Lower lobe of right lung (tissue), 2 donors: ENCODE data around the gene SIAH3. TPM values are rescaled to one million over a fixed set of nuclear protein-coding genes. Genes with fewer than 3 reads are reported as not detected.

Experiments used
- ATAC-seq, 2 donors: fragments of 200-7000 bp; cut with Tn5 transposase; one replicate each; pipeline ENCODE4 v1.9.1; 2020 to 2022; ENCODE audit warnings: mild to moderate bottlenecking in 2 of 2, moderate library complexity in 2 of 2
- DNase-seq: peaks from one replicate; pipeline ENCODE4 v3.0.0-alpha.2; 2020
- H3K27ac ChIP-seq: fragments of 200-600 bp; one replicate; pipeline ENCODE4 v1.8.0; 2022
- H3K27me3 ChIP-seq: fragments of 200-600 bp; one replicate; pipeline ENCODE4 v1.8.0; 2022; ENCODE audit warnings: low read depth
- H3K36me3 ChIP-seq: fragments of 200-600 bp; one replicate; pipeline ENCODE4 v1.8.0; 2022; ENCODE audit warnings: mild to moderate bottlenecking
- H3K4me1 ChIP-seq: fragments of 200-600 bp; one replicate; pipeline ENCODE4 v1.8.0; 2022
- H3K4me3 ChIP-seq: fragments of 200-600 bp; one replicate; pipeline ENCODE4 v1.8.0; 2022; ENCODE audit warnings: mild to moderate bottlenecking
- H3K9me3 ChIP-seq: fragments of 200-600 bp; one replicate; pipeline ENCODE4 v1.8.0; 2022
- CTCF ChIP-seq: fragments of 200-600 bp; IDR thresholded peaks from one replicate; pipeline ENCODE4 v1.8.0; 2022; ENCODE audit warnings: antibody characterized with exemption, mild to moderate bottlenecking
- intact Hi-C: fragments of 100-400 bp; cut with DNase I; formaldehyde crosslinking; loops from one replicate; pipeline ENCODE4 v1.11.0; 2022
- total RNA-seq: library from RNA; stranded (reverse); fragmentation: NEBNext Ultra II Directional; extraction: Animal tissue kit (Norgen Biotek cat#: 25700); gene quantifications from one replicate; pipeline ENCODE4 v1.2.1, GENCODE V29; 2021
- donor health status: DM: no; HTN: yes; CAD: no; lungs with severe emphysema.

Gene SIAH3
- total RNA-seq, 1 donor from 2014 or later = 0.06 TPM

- H3K36me3 ChIP-seq = no peaks in the 10 kb centered on the region
- TF ChIP-seq CTCF = no peak
- no peak for ATAC-seq
- H3K27me3 ChIP-seq = no peaks in the 10 kb centered on the region
- no peak for DNase-seq
- peaks cover 8% of the 10 kb centered on the region for H3K4me1 ChIP-seq
- intact Hi-C loops = no loop called here
- H3K27ac ChIP-seq = no peak overlapping the region
- H3K9me3 ChIP-seq = no peaks in the 10 kb centered on the region
- H3K4me3 ChIP-seq = no peak overlapping the region
These were observed 14.4 kb downstream of the SIAH3 start for GRCh38 chr13:45837111-45837510.

- intact Hi-C loops = no loop called here
- H3K27me3 ChIP-seq = no peaks in the 10 kb centered on the region
- H3K4me1 ChIP-seq = peaks cover 8% of the 10 kb centered on the region
- no peaks in the 10 kb centered on the region for H3K36me3 ChIP-seq
- H3K4me3 ChIP-seq = no peak overlapping the region
- H3K9me3 ChIP-seq = no peaks in the 10 kb centered on the region
- H3K27ac ChIP-seq = no peak overlapping the region
- ATAC-seq = no peak
- DNase-seq = no peak
- TF ChIP-seq CTCF = no peak
These were observed 17.1 kb downstream of the SIAH3 start for GRCh38 chr13:45834411-45834994.

- no peaks in the 10 kb centered on the region for H3K9me3 ChIP-seq
- no peak overlapping the region for H3K27ac ChIP-seq
- TF ChIP-seq CTCF = no peak
- DNase-seq = no peak
- H3K4me3 ChIP-seq = no peak overlapping the region
- peaks cover 8% of the 10 kb centered on the region for H3K4me1 ChIP-seq
- intact Hi-C loops = no loop called here
- H3K27me3 ChIP-seq = no peaks in the 10 kb centered on the region
- peak; percentile 44 to 54 for ATAC-seq
- H3K36me3 ChIP-seq = no peaks in the 10 kb centered on the region
These were observed 17.7 kb downstream of the SIAH3 start for GRCh38 chr13:45833663-45834375.

GRCh38 chr13:45833242-45833641 is 18.3 kb downstream of the SIAH3 start:
- Histone ChIP-seq H3K4me1 (peaks cover 8% of the 10 kb centered on the region), H3K9me3 (no peaks in the 10 kb centered on the region), H3K27ac (no peak overlapping the region), H3K36me3 (no peaks in the 10 kb centered on the region), H3K27me3 (no peaks in the 10 kb centered on the region), H3K4me3 (no peak overlapping the region)
- intact Hi-C loops = no loop called here
- DNase-seq = no peak
- no peak for TF ChIP-seq CTCF
- ATAC-seq = no peak

- Histone ChIP-seq H3K4me1 (peaks cover 8% of the 10 kb centered on the region), H3K9me3 (no peaks in the 10 kb centered on the region), H3K27ac (no peak overlapping the region), H3K4me3 (no peak overlapping the region), H3K36me3 (no peaks in the 10 kb centered on the region), H3K27me3 (no peaks in the 10 kb centered on the region)
- intact Hi-C loops = no loop called here
- TF ChIP-seq CTCF = no peak
- ATAC-seq = no peak
- no peak for DNase-seq
These were observed 19.7 kb downstream of the SIAH3 start for GRCh38 chr13:45831851-45832250.
